M059J (cell line): ENCODE results near the gene FFAR4. TPM values are rescaled to one million over a fixed set of nuclear protein-coding genes. Genes with fewer than 3 reads are reported as not detected.
"Not testable (repeated sequence)": the region's sequence is repeated elsewhere in the genome, so short reads cannot be mapped to it uniquely, and the experiment has no call there.

ENCODE experiments used
- DNase-seq: peaks from one replicate; pipeline ENCODE4 v3.0.0-alpha.2; 2012; ENCODE audit warnings: low read depth
- total RNA-seq: library from RNA; depleted of rRNA; stranded (reverse); fragments of >200 nt; shearing (Covaris generic); gene quantifications from 2 replicates; pipeline ENCODE4 v1.2.3, GENCODE V29; 2014; rRNA removed

FFAR4 gene
- not detected in 2 replicates for total RNA-seq

DNA sequence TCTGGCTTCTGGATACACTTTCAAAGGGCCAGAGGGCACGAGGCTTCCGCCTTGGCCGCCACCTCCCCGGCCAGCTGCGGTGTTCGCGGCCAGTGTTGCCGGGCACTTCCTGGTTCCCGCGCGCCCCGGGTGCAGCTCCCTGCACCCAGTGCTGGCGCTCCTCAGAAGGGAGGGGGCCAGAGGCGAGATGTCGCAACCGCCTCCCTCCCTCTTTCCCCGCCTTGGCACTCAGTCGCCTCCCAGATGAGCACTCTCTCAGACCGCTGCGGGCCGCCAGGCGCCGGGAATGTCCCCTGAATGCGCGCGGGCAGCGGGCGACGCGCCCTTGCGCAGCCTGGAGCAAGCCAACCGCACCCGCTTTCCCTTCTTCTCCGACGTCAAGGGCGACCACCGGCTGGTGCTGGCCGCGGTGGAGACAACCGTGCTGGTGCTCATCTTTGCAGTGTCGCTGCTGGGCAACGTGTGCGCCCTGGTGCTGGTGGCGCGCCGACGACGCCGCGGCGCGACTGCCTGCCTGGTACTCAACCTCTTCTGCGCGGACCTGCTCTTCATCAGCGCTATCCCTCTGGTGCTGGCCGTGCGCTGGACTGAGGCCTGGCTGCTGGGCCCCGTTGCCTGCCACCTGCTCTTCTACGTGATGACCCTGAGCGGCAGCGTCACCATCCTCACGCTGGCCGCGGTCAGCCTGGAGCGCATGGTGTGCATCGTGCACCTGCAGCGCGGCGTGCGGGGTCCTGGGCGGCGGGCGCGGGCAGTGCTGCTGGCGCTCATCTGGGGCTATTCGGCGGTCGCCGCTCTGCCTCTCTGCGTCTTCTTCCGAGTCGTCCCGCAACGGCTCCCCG, at the start of gene FFAR4:
Gene FFAR4 (plus strand): TSS at position 231 of the 842 bp plus-strand sequence. CDS start 56 bp downstream, at position 287.
- peak; percentile 20 for DNase-seq

DNA sequence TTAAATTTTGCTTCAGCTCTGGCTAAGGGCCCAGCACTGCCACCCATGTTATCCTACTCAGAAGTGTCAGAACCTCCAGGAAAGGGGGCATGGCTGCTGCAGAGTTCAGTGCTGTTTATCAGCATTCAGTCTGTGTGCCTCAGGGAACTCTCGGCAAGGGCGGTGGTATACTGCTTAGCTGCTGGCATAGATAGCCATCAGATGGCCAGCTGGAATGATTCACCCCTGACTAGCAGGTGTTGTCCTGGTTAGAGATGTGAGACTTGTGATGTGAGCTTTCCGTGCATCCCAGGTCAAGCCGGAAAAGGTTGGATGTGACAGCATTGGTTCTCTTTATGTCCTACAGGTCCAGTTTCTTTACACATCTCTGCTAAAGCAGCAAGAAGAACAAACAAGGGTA, 47.9 kb upstream of the FFAR4 start:
- DNase-seq: no peak

DNA sequence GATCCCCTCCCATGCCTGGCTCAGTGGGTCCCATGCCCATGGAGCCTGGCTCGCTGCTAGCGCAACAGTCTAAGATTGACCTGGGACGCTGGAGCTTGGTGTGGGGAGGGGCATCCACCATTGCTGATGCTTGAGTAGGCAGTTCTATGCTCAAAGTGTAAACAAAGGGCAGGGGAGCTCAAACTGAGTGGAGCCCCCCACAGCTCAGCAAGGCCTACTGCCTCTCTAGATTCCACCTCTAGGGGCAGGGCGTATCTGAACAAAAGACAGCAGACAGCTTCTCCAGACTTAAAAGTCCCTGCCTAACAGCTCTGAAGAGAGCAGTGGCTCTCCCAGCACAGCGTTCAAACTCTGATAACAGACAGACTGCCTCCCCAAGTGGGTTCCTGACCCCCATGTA, 31.2 kb upstream of the FFAR4 start:
- no peak for DNase-seq

DNA sequence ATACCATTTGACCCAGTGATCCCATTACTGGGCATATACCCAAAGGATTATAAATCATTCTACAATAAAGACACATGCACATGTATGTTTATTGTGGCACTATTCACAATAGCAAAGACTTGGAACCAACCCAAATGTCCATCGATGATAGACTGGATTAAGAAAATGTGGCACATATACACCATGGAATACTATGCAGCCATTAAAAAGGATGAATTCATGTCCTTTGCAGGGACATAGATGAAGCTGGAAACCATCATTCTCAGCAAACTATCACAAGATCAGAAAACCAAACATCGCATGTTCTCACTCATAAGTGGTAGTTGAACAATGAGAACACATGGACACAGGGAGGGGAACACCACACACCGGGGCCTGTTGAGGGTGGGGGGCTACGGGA, 25.6 kb upstream of the FFAR4 start:
- not testable (repeated sequence) for DNase-seq

DNA sequence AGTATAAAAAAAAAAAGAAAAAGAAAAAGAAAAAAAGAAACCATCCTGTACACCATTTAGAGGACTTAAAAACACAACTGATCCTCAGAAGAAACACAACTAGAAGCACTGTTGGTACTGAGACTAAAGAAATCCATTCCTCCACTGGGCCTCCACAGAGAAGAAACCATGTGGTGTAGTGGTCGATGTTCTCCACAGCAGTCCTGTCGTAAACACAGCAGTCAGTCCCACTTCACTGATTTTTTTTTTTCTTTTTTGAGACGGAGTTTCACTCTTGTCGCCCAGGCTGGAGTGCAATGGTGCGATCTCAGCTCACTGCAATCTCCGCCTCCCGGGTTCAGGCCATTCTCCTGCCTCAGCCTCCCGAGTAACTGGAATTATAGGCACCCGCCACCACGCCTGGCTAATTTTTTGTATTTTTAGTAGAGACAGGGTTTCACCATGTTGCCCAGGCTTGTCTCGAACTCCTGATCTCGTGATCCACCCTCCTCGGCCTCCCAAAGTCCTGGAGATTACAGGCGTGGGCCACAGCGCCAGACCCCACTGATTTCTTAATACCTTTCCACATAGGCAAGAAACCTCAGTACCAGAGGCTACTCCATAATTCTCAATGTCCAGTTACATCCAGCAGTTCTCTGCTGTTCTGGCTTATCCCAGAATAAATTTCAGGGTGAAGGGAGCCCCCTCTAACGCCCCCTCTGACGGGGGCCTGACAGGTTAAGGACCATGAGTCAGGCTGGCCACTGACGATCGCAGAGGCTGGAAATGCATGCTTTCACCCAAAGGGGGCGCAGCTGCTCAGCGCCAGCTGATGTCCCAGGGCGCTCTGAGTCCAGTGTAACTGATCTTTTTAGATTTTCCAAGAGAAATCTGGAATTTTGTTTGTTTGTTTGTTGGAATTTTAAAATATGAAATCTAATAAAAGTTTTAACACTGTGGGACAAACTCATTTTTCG, 24.8 kb upstream of the FFAR4 start:
- DNase-seq: peak; percentile 41

DNA sequence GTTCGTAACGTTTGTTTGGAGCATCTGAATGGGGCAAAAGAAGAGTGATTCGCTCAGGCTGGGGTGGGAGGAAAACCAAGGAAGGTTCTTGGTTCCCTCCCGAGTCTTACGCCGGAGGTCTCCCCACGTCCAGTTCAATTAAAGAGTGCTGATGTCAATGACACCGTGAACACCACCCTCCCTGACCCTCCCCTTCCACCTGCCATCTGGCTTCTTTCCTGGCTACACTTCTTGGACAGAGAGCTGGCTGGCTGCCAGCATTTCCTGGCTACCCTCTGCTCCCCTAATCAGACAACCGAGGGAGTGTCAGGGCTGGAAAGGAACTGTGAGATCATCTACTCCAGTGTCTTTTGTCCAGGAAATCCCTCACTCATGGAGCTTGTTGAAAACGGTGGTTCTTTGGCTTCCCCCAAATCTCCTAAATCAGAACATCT, 24.1 kb upstream of the FFAR4 start:
- DNase-seq: peak; percentile 32

DNA sequence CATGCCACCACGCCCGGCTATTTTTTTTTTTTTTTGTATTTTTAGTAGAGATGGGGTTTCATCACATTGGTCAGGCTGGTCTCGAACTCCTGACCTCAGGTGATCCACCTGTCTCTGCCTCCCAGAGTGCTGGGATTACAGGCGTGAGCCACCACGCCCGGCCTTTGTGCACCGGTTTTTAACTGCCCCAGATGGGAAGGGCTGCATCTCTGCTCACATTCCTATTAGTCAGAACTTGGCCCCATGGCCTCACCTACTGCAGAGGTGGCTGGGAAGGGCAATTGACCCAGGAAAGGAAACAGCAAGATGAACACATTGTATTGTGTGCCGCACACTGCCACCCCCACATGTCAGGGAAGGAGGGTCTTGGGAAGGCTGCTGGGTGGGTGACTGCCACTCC, 19.5 kb upstream of the FFAR4 start:
- not testable (repeated sequence) for DNase-seq

DNA sequence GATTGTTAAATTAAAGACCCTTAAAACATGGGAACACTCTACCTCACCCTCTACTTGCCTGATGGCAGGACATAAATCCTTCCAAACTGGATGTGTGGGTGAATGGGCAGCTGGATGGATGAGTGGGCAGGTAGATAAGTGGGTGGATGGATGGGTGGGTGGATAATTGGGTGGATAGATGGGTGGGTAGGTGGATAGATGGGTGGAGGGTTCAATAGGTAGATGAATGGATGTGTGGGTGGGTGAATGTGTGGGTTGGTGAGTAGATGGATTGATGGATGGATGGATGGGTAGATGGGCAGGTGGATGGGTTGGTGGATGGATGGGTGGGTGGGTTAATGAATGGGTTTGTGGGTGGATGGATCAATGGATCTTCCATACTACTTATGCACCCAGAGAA, 18.9 kb upstream of the FFAR4 start:
- no peak for DNase-seq

DNA sequence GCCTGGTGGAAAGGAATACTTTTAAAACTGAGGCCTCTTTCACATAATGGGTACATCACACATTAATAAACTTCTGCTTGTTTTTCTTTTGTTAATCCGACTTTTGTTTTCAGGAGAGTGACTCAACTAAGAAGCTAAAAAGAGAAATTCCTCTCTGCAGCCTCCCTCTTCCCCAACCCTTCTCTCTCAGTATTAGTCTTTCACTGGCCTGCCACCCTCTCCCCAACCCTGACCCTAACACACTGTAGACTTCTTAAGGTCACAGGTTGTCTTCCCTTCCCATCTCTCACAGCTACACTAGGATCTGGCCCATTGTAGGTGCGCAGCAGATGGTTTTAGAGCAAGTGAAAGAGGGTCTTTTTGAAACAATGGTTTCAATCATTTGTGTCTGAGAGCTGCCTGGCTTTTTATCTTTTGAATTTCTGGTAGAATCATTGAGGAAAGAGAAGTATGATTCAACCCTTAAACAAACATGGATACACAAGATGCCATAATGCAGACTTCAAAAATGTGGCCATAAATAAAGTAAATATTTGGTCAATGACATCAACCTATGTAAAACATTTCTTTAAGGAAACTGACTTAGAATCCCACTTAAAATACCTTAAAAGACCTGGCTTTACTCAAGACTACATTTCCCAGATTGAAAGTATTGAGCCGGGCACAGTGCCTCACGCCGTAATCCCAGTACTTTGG, 17.9 kb upstream of the FFAR4 start:
- DNase-seq: no peak

DNA sequence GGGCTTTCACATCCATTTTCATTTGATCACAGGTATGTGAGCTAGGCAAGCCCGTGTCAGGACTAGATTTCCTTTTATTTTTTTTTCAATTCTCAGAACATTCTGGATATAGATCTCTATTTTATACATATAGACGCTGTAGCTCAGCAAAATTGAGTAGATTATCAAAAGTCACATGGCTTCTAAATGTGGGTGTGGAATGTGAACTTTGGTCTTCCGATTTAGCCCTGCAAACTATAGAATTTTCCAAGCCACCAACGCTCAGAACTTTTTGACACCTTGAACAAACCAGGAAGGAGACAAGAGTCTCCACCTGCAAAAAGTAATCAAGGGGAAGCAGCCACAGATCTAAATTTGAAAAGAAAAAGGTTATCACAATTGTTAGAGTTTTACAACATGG, 15.9 kb upstream of the FFAR4 start:
- no peak for DNase-seq

DNA sequence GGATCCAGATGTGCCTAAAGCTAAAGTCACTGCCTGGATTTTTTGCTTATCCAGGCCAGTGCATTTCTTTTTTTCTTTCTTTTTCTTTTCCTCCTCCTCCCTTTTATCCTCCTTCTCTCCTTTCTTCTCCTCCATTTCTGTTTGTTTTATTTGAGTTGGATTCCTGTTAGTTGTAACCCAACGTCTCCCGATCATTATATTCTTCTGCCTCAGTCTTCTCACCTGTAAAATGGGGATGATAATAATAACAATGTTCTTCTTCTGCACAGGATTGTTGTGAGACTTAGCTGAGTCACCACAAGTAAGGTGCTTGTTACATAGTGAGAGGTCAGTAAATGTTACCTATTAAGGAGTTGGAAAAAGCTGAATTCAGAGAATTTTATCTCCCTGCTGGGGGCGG, 13.7 kb upstream of the FFAR4 start:
- no peak for DNase-seq

DNA sequence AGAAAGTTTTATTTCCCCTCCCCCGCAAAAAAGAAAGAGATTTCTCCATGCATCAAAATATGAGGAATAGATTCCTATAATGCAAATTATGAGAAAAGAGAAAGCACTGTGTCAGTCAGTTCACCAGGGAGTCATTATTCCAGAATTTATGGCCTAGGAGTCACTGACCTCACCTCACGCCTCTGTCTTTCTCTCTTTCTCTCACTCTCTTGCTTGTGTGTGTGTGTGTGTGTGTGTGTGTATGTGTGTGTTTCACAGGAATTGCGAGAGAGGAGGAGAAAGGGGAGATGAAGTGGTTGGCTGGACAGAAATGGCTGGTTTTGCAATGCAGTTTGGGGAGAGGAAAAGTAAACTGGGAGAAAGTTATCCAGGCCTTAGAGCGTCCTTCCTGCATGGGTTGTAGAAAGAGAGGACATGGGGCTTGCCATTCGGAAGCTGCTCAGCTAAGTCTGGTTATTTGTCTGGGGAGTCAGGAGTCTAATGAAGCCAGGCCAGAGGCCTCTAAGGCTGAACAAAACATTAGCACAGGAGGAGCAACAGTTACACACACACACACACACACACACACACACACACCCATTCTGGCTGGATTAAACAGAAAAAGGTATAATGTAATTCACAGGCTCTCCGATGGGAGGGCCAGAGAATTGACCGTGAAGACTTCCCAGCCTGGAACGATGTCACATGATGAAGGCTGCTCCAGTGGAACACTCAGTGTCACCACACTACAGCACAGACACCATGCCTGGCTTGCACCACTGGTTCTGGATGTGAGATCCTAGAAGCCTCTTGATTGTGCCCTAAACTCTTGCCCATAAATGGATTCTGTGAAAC, 12.8 kb upstream of the FFAR4 start:
- no peak for DNase-seq

DNA sequence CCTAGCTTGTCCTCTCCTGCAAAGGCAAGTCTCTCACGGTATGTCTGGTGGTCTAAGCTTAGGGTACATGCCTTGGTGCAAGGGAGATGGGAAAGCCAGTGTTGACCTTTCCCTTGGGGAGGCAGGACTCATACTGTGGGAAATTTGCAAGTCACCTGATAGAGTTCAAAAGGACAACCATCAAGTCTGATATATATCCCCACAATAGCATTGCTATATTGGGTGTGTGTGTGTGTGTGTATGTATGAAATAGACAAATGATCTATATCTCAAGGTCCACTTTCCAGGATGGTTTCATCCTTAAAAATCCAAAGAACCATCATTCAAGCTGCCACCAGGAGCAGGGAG, 12.2 kb upstream of the FFAR4 start:
- DNase-seq: no peak

DNA sequence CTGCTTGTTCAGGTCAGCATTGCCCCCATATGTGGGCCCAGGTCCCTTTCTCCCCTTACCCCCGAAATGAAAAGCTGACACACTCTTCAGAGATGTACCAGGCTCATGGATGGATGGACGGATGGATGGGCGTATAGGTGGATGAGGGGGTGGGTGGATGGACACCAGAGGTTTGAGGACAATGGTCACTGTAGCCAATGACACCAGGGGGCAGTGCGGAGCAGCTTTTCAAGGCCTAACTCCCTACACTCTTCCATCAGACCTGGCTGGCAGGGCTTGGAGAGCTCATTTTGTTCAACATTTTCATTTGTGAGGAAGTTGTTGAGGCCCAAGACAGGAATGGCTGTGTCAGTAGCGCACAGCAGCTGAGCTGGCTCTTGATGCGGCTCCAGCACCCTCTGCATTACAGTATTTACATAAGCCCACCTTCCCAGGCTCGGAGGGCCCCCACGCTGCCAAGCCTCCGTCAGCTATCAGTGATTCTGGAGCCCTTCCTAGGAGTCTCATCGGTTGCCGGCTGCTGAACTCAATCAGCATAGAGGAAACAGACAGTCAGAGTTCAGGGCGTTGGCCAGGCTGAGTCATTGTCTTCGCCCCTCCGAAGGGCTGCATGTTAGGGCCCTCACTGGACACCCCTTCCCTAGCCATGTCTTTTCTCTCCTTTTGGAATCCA, 11.6 kb upstream of the FFAR4 start:
- DNase-seq: peak; percentile 72

DNA sequence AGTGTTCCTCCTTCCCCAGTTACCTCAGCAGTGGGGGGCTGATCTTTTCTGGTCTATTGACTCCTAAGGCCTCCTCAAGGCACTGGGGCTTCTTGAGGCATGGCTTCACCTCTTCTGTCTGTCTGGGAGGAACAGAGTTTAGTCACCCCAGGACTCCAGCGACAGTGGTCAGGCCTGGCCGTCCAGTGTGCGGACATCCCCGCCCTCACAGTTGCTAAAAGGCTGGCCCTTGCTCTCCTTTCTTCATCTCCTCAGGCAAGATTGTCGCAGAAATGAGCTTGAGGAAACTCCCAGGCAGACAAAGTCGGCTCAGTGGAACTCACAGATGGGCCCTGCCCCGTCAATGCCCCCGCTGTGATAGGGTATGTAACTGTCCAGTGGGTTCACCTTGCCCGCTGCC, 7.0 kb upstream of the FFAR4 start:
- no peak for DNase-seq

DNA sequence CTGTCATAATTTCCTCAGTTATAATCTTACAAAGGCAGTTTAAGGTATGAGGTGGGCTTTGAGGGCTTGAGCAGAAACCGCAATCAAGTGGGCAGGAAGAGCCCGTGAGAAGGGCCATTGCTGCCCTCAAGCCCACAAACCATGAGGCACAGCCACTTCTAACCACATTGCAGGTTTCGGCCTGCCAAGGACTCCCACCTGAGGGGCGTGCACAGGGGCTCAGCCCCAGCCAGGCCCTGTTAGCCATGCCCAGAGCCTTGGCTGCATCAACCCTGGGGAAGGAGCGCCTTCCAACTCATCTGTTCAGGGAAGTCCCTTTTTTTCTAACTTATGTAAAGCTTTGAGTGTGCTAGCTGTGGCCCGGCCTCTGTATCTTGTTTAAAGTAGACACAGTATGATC, 5.9 kb upstream of the FFAR4 start:
- DNase-seq: no peak

DNA sequence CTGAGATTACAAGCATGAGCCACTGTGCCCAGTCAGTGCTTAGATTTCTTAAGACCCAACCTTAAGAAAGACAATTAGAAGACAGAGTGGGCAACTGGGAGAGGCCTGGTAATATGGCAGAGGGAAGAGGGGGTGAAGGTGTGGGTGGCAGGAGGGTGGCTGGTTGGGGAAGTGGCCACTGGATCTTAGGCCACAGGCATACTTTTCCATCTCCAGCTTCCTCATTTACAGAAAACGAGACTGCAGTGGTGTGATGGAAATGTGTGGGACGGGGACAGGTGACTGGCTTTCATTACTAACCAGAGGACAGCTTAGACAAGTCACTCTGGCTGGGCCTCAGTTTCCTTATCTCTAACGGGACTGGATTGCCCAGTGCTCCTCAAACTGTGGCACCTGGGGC, 1.0 kb upstream of the FFAR4 start:
- DNase-seq: no peak

DNA sequence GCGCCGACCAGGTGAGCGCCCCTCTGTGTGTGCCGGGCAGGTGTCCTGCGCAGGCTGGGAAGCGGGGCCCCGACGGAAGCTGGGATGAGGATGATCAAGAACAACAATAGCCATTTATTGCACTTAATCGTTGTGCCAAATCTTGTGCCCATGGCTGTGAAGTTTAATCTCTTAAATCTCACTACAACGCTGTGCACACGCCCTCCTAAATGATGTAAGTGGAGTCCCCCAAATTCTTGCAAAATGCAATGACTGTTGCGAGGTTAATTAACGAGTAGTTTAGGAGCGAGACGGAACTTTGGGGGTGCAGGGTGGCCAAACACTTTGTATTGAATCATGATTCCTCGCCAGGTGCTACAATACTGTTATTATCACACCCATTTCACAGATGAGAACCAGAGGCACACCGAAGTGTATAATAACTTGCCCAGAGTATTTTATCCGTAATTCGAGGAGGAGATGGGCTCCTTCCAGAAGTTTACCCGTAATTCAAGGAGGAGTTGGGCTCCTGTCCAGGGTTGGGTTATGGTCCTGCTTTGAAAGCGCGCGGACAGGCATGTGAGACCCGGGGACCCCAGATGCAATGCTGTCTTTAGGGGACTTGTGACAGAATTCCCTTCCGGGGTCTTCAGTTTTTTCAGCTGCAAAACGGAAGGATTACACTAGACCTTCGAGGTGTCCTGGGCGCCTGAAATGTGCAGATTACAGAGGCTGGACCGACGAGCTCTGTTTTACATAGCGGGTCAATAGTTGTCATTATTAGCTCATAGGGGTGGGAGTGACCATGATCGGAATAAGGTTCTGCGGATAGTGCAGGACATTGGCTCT, 1.0 kb downstream of the FFAR4 start:
- DNase-seq: no peak

DNA sequence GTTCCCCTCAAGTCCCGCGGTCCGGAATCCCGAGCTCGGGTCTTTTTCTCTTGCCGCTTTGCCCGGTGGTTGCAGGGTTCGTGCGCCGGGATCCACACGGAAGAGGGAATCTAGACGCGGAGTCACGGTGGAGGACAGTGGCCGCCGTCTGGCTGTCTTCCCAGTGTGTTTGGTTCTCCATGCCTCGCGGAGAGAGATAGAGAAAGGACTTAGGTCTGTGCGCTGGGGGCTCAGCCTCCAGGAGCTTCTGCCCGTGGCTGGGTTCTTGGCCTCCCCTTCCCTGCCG, 1.6 kb downstream of the FFAR4 start:
- DNase-seq: peak; percentile 36

DNA sequence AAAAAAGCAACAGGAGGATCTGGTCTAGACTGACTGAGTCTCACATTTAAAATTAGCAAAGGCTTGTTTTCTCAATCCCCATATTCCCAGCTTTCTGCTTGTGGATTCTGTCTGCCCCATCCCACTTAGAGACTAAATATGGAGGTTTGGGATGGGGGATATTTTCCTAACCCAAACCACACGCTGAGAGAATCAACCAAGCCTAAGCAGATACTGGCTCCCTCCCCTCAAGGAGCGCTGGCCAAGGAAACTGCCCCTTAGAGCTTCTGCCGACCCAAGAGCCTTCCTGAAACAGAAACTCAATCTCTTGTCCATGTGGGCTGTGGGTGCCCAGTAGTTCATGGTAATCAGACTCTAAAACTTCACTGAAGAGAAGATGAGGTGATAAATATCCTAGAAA, 3.9 kb downstream of the FFAR4 start:
- no peak for DNase-seq
